K562 (cell line): ENCODE data around the gene ARID3B. TPM values are rescaled to one million over a fixed set of nuclear protein-coding genes. Genes with fewer than 3 reads are reported as not detected.
A peak's percentile ranks its signal among the peaks of the same experiment; 100 is the strongest.

Source experiments
- CBX5 ChIP-seq: IDR thresholded peaks from 2 replicates; pipeline ENCODE4 v1.6.1; 2014; ENCODE audit warnings: low read depth, borderline replicate concordance
- CEBPZ ChIP-seq: fragments of 150-350 bp; IDR thresholded peaks from 2 replicates; pipeline ENCODE4 v1.6.1; 2014; ENCODE audit warnings: low read depth, mild to moderate bottlenecking, low read length, borderline replicate concordance
- CHD4 ChIP-seq: fragments of 200-600 bp; sonication (generic); IDR thresholded peaks from 3 replicates; pipeline ENCODE4 v1.6.1; 2012; ENCODE audit warnings: low read depth, mild to moderate bottlenecking, mixed read lengths, low read length, inconsistent platforms; ENCODE audit not compliant: insufficient read depth, insufficient replicate concordance, poor library complexity, severe bottlenecking
- COPS2 ChIP-seq: fragments of 450-650 bp; conservative IDR thresholded peaks from 2 replicates; pipeline ENCODE4 v1.6.1; 2016; ENCODE audit warnings: mild to moderate bottlenecking, moderate library complexity
- E2F4 ChIP-seq: sonication (generic); formaldehyde crosslinking; IDR thresholded peaks from 2 replicates; pipeline ENCODE4 v1.8.0; 2022; ENCODE audit warnings: mild to moderate bottlenecking, low read depth, missing genetic modification reagents
- GABPA ChIP-seq: fragments of 200-800 bp; sonication (Bioruptor generic); conservative IDR thresholded peaks from 2 replicates; pipeline ENCODE4 v1.6.1; 2016; ENCODE audit warnings: low read depth, missing genetic modification characterization, missing compliant biosample characterization
- HINFP ChIP-seq: fragments of 450-650 bp; conservative IDR thresholded peaks from 2 replicates; pipeline ENCODE4 v1.6.1; 2016; ENCODE audit warnings: missing genetic modification characterization, low read depth, mild to moderate bottlenecking, control low read depth, missing compliant biosample characterization
- HMG20A ChIP-seq: fragments of 450-650 bp; formaldehyde crosslinking; conservative IDR thresholded peaks from 2 replicates; pipeline ENCODE4 v1.4.0; 2020; ENCODE audit warnings: mild to moderate bottlenecking, mixed read lengths
- HOMEZ ChIP-seq: fragments of 250-450 bp; sonication (Bioruptor Pico); IDR thresholded peaks from 2 replicates; pipeline ENCODE4 v1.4.0; 2020; ENCODE audit warnings: mild to moderate bottlenecking, moderate library complexity
- NCOA2 ChIP-seq, 2 experiments: fragments of 450-650 bp; IDR thresholded peaks; 2 replicates each; pipeline ENCODE4 v1.6.1; 2018; ENCODE audit warnings: mild to moderate bottlenecking in 2 of 2, moderate library complexity in 1 of 2; ENCODE audit not compliant: partially characterized antibody in 2 of 2
- PCBP1 ChIP-seq: fragments of 200-400 bp; formaldehyde crosslinking; IDR thresholded peaks from 2 replicates; pipeline ENCODE4 v1.6.1; 2018; ENCODE audit warnings: mild to moderate bottlenecking, low read depth, low read length; ENCODE audit not compliant: poor library complexity, severe bottlenecking
- PHF21A ChIP-seq: fragments of 450-650 bp; IDR thresholded peaks from 2 replicates; pipeline ENCODE4 v1.6.1; 2017; ENCODE audit warnings: low read depth, borderline replicate concordance
- POLR2G ChIP-seq: fragments of 200-400 bp; formaldehyde crosslinking; IDR thresholded peaks from 2 replicates; pipeline ENCODE4 v1.6.1; 2017; ENCODE audit warnings: low read depth, mild to moderate bottlenecking, antibody characterized with exemption, low read length, moderate library complexity
- SAFB ChIP-seq: fragments of 200-400 bp; formaldehyde crosslinking; IDR thresholded peaks from 2 replicates; pipeline ENCODE4 v1.6.1; 2017; ENCODE audit warnings: low read depth, low read length, borderline replicate concordance
- SIN3B ChIP-seq: fragments of 450-650 bp; IDR thresholded peaks from 2 replicates; pipeline ENCODE4 v1.6.1; 2017; ENCODE audit warnings: low read depth, mild to moderate bottlenecking, moderate library complexity
- SP2 ChIP-seq: IDR thresholded peaks from 2 replicates; pipeline ENCODE4 v1.6.1; 2011; ENCODE audit warnings: mild to moderate bottlenecking, low read depth, low read length, moderate library complexity; ENCODE audit not compliant: poor library complexity, severe bottlenecking; ENCODE audit errors: extremely low read depth
- ZC3H11A ChIP-seq: IDR thresholded peaks from 2 replicates; pipeline ENCODE4 v1.6.1; 2012; ENCODE audit warnings: low read depth, low read length, improper control_type of control experiment
- ZNF655 ChIP-seq: fragments of 250-450 bp; sonication (Bioruptor Pico); IDR thresholded peaks from 2 replicates; pipeline ENCODE4 v1.5.0; 2021
- polyA plus RNA-seq, 8 experiments: library from polyadenylated mRNA; depleted of rRNA in 4 of 8; stranded (reverse) in 5 of 8; unstranded in 3 of 8; fragments of >200 nt; fragmentation: Nextera tagmentation in 2 of 8; fragmentation: Illumina TruSeq in 1 of 8; extraction: Ambion mirVana in 2 of 8; extraction: Trizol in 1 of 8; gene quantifications; 2 replicates each; pipeline versions ENCODE4 v1.2.1 to v1.2.3, GENCODE V29; 2011 to 2014; ENCODE audit warnings: inconsistent platforms in 1 of 8, missing spikeins in 1 of 8
- total RNA-seq, 7 experiments: library from RNA; depleted of rRNA in 6 of 7; stranded (reverse); fragments of >200 nt in 6 of 7; fragmentation: Illumina TruSeq in 2 of 7; extraction: Trizol in 2 of 7; gene quantifications; 2 replicates each; pipeline versions ENCODE4 v1.2.1 to v1.2.3, GENCODE V29; 2011 to 2021; ENCODE audit warnings: low replicate concordance in 1 of 7

Gene ARID3B
- total and polyA plus RNA-seq, 9 of the 15 experiments (the other 6 are each of a cell fraction or from before 2014, with no cell fraction given), result 0.32 to 15.1 (median 7.1) TPM

GRCh38 chr15:74541494-74542165 lies 610 bp downstream of the ARID3B start (continued):
- no peak for TF ChIP-seq HOMEZ (CRISPR knock-in tag)
- no peak for TF ChIP-seq COPS2
- no peak for TF ChIP-seq ZC3H11A
- no peak for TF ChIP-seq PCBP1
- no peak for TF ChIP-seq CEBPZ
- no peak for TF ChIP-seq SAFB
- TF ChIP-seq SIN3B, result no peak
- TF ChIP-seq PHF21A, result peak; percentile 18; the same call in 1 of the 2 replicates
- no peak for TF ChIP-seq E2F4 (CRISPR knock-in tag)
- no peak for TF ChIP-seq HINFP (tag)
- TF ChIP-seq SP2, result no peak
- TF ChIP-seq HMG20A (CRISPR knock-in tag), result no peak
- TF ChIP-seq GABPA (tag), result no peak
- TF ChIP-seq NCOA2 (IDR thresholded peaks at IDR 0.05; ENCODE audit: partially characterized antibody in 2 of 2), result no peak
- no peak for TF ChIP-seq CHD4
- no peak for TF ChIP-seq CBX5
- TF ChIP-seq POLR2G, result no peak
- no peak for TF ChIP-seq ZNF655 (CRISPR knock-in tag)
